HG03175 (cell line): ENCODE measurements around the gene RTCA.
"Not testable (repeated sequence)": the region's sequence is repeated elsewhere in the genome, so short reads cannot be mapped to it uniquely, and the experiment has no call there.

Experiments
- ATAC-seq: cut with Tn5 transposase; IDR thresholded peaks from one replicate; pipeline ENCODE4 v1.9.1; 2021; ENCODE audit warnings: mild to moderate bottlenecking, moderate library complexity; ENCODE audit not compliant: unreplicated experiment

The RTCA gene

DNA sequence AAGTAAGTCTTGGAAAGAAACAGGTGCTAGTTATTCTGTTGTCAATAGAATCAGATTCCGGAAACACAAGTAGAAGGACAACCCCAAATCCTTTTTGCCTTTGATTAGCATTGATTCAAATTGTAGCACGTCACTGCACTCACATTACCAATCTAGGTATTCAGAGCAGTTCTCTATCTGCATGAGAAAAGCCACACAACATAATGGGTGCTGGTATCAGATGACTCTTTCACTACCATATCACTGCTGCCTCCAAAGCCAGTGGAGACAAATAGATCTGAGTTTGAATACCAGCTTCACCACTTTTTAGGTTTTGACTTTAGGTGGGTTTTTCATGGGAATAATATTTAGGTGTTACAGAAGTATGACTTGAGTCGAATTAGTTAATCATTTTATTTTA is 38.9 kb downstream of the RTCA start:
- ATAC-seq: no peak

DNA sequence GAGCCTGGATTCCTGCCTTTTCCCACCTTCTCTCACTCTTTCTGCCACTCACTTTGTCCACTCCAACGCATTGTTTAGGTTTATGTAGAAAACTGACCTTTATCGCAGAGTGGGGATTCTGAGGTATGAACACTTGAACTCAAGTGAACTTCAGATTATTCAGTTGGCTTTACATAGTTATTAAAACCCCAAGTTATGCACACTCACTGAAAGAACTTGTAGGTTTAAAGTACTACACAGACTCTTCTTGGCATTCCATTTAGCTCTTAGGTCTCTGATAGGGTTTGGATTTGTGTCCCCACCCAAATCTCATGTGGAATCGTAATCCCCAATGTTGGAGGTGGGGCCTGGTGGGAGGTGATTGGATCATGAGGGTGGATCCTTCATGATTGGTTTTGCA is 39.9 kb downstream of the RTCA start:
- no peak for ATAC-seq

DNA sequence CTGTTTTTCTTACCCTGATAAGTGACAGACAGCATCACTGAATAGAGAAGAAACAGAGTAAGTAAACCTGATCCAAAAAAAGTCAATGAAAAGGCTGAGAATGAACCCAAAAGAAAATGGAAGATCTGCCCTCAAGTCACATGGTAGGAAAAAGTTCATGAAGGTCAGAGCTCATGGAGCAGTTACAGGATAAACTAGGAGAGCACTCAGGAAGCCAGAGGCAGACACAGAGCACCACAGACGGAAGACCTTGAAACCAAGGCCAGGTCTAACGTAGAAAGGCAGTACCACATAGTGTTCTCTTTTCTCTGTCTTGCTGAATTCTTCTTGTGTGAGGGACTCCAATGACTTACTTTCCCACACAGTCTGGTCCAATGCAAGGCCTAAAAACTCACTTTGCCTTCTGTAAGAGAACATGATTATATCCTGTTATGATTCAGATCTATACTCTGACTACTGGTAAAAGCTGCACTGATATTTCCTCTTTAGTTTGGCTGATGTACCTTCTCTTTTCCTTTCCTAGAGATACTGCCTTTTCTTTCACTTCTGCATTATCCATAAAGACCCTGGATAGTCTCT is 40.8 kb downstream of the RTCA start:
- ATAC-seq: no peak

DNA sequence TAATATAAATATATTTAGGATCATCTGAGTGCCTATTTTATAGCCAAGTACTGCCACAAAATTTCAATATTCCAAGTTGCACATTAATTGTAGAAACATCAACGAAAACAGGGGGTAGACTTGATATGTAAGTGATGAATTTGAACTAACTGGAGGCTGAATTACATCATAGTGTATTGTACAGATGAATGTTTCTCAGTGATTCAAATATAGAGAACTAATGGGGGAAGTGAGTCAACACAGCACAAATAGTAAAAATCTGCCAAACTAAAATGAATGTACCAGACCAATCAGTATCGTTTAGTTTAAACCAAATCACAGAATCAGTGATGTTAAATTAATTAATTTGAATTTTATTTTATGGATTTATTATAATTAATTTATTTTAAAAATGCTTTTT is 42.8 kb downstream of the RTCA start:
- no peak for ATAC-seq

DNA sequence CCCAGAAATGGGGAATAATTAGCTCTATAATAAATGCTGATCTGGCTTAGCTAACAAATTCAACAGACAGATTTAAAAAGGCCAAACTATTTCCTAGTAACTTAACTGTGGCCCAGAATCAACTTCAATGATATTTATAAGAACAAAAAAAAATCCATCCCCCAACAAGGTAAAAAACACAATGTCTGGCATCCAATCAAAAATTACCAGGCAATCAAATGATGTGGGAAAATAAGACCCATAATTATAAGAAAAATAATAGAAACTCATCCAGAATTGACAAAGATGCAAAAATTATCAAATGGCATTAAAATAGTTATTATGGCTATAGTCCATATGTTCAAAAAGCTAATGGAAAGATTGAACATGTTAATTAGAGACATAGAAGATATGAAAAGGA is 43.8 kb downstream of the RTCA start:
- no peak for ATAC-seq

DNA sequence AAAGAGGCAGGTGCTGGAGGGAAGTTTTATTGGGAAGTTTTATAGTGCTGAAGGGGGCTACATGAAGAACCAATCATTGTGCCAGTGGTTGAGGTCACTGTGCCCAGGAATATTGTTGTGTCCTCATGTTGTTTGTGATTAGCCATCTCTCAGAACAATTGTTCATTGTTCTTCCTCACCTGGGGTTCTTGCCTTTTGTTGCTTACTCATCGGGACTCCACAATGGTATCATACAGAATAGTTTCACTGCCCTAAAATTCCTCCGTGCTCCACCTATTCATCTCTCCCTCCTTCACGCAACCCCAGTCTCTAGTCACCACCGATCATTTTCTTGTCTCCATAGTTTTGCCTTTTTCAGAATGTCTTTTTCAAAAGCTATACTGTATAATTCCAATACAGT is 47.4 kb downstream of the RTCA start:
- ATAC-seq: no peak

DNA sequence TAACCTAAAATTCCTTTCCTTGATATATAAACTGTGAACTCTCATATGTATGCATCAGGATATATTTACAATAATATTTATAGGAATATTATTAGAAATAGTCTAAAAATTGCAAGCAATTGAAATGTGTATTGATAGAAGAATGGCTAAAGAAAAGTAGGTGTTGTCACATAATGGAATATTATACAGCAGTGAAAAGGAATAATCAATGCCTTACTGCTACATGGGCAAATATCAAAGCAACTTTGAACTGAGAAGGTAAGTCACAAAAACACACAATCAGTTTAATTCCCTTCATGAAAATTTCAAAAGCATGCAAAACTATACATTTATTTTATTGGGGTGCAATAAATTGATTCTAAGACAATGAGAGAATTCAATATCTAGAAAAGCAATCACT is 50.6 kb downstream of the RTCA start:
- ATAC-seq: no peak

DNA sequence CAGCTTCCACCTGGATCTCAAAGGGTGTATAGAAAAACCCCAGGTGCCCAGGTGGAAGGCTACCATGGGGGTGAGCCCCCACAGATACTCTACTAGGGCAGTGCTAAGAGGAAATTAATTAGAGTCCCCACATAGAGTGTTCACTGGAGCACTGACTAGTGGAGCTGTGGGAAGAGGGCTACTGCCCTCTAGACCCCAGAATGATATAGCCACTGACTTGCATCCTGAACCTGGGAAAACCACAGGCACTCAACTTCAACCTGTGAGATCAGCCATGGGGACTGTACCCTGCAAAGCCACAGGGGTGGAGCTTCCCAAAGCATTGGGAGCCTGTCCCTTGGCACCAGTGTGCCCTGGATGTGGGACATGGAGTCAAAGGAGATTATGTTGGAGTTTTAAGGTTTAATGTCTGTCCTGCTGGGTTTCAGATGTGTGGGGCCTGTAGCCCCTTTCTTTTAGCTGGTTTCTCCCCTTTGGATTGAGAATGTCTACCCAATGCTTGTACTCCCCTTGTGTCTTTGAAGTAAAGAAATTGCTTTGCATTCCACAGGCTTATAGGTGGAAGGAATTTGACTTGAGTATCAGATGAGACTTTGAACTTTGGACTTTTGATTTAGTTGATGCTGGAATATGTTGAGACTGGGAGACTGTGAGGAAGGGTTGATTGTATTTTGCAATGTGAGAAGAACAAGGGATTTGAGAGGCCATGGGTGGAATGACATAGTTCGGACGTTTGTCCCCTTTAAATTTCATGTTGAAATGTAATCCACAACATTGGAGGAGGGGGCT is 54.5 kb downstream of the RTCA start:
- ATAC-seq: no peak

DNA sequence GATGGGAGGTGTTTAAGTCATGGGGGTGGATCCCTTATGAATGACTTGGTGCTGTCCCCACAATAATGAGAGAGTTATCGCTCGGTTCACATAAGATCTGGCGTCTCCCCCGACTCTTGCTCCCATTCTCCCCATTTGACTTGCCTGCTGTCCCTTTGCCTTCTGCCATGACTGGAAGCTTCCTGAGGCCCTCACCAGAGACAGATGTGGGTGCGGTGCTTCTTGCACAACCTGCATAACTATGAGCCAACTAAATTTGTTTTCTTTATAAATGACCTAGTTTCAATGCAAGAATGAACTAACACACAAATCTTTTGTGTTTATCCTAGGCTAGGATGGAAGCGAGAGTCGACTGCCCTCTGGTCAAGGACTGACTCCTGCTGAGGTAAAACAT is 55.1 kb downstream of the RTCA start:
- ATAC-seq: no peak

DNA sequence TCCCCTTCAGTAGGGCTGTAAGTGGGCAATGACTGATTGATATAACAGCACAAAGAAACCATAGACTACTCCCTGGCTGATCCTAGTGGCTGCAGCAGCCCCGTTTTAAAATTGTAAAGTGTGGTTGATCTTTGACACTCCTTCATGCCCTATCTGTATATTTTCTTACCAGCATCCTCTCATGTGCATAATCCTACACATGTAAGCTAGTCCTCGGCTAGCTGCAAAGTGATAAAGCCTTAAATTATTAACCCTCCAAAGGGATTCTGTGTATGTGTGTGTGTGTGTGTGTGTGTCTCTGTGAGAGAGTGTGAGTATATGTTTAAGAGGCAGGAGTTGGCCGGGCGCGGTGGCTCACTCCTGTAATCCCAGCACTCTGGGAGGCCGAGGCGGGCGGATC is 55.5 kb downstream of the RTCA start:
- ATAC-seq: no peak

DNA sequence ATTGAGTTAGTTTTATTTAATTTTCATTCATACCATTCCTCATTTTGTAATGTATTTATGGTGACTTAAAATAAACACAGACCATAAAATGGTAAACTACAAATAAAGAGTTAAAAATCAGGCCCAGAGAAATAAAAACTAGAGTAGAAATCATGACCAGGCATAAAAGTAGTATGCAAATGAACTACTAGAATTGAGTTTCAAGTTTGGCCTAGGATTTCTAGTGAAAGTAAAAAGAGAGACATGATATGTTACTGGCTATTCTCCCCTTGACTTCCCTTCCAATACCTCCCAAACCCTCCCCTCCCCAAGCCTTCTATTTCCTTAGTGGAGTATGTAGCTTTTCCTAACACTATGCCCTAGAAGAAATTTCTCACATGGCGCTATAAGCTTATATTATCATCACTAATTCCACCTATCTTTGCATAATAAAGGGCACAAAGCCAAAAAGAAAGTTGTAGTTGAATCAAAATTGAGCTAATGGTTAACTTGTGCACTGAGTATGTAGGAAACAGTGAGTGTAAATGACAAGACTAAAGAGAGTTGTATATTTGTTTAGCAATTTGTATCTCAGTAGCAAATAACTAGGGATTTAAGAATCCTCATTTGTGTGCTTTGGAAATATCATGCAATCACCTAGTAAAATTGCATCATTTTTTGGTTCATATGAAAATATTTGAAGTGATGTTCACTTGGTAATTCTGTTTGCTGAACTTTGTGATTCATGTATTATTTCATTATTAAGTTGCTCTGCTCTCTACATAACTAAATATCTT is 56.6 kb downstream of the RTCA start:
- ATAC-seq: peak; percentile 81

DNA sequence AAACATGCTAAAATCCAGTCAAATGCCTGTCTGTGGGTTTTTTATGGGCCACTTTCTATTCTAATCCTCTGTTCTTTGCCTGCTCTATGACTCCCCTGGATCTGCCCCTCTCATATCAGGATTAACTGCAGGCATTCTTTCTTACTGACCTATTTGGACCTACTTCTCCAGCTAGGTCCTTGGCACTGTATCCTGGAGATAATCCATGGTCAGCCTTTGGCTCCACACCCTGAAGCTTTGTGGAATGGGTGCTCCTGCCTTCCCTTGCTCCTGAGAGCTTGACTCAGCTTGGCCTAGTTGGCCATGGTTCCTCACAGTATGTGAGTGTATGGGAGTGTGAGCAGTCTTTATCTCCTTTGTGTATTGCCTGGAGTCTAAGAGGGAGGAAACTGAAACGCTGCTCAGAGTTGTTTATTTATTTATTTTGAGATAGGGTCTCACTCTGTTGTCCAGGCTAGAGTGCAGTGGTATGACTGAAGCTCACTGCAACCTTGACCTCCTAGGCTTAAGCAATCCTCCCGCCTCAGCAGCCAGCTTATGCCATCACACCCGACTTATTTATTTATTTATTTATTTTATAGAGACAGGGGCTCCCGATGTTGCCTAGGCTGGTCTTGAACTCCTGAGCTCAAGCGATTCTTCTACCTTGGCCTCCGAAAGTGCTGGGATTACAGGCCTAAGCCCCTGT is 57.5 kb downstream of the RTCA start:
- ATAC-seq: no peak

DNA sequence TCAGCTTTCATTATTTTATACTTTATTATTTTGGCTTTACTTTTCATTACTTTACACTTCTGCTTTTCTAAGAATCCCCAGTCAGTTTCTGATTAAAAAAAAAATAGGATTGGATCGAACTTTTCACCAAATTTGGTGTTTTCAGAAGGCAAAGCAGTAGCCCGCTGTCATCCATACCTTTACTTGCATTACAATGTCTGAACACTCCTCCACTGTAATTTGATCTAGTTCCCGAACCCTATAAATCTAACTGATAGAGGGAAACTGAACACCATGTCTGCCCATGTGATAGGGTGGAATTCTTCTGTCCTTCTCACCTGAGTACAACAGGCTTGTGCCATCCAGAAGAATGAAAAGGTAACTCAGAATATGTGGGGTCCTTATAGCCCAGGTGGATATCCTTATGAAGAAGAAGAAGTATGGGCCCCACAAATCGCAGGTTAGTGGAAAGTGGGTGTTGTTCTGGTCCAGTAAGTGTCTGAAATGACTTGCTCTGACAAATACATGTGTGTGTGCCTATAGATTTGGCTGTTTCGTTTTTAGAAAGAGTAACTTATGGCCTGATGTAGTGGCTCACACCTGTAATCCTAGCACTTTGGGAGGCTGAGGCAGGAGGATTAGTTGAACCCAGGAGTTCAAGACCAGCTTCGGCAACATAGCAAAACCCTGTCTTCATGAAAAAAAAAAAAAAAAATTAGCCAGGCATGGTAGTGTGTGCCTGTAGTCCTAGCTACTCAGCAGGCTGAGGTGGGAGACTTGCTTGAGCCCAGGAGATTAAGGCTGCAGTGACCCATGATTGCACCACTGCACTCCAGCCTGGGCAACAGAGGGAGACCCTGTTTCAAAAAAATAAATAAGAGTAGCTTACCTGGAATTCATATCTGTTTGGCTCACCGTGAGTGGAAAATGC is 59.7 kb downstream of the RTCA start:
- no peak for ATAC-seq

DNA sequence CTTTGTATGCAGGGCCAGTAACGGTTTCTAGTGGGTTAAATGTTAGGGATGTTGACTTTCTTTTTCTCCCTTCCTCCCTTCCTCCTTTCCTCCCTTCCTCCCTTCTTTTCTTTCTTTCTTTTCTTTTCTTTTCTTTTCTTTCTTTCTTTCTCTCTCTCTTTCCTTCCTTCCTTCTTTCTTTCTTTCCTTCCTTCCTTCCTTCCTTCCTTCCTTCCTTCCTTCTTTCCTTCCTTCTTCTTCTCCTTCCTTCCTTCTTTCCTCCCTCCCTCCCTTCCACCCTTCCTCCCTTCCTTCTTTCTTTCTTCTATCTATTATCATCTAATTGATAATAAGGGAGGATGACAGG is 60.3 kb downstream of the RTCA start:
- not testable (repeated sequence) for ATAC-seq

DNA sequence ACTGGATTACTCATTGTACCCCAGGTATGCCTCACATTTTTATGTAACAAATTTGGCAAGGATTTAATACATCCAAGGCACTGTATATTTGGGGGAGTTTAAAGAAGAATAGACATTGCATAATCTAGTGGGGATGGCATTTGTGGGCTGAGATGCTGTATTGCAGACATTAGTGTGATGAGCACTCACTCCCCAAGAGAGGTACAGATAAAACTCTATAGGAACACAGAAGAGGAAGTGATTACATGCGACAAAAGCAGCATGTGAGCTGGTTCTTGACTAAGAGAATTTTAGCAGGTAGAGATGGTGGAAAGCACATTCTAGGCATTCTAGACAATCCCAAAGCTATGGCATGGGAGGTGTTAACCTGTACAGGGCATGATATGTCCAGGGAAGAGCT is 62.1 kb downstream of the RTCA start:
- no peak for ATAC-seq

DNA sequence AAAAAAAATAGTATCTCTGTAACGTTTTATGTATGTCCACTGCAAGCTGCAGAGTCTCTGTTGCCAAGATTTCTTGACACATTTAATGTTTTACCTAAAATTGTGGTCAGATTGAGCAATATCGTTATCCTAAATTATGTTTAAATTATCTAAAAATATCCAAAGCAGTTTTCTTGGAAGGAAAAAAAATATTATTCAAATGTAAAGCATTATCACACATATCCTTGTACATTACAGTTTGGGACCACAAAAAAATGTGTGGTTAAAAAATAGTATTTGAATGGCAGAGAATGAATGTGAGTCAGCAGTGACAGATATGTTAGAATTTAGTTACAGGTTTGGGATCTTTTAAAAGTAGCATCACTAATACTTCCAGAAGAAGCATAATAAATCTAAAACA is 65.1 kb downstream of the RTCA start:
- ATAC-seq: not testable (repeated sequence)

DNA sequence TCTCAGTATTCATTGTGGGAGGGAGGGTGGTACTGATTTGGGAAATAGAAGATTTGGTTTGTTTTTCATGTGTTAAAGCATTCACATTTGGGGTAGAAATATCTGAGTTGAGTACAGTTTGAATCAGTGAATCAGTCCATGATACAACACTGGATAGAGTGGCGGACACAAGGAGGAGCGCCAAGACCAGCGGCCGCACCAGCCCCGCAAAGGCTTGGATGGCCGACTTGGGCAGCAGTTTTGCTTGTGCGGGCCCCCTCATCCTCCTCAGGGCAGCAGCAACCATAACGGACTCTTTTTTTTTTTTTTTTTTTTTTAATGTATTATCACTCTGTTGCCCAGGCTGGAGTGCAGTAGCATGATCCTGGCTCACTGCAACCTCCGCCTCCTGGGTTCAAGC is 66.3 kb downstream of the RTCA start:
- ATAC-seq: no peak

DNA sequence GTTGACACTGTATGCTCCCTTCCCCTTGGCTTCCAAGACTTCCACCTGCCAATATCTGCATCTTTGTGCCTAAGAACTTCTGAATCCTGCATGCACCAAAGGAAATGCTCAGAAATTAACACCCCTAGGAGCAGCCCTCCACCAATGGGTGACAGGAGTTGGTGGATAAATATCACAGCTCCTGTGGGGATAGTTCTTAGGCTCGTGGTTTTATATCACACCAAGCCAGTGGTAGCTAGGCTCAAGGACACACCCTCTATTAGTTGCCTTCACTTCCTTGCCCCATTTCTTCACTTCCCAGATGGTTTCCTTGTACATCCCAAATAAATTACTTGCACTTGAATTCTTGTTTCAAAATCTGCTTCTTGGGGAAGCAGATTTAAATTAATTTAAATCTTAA is 69.4 kb downstream of the RTCA start:
- ATAC-seq: no peak

DNA sequence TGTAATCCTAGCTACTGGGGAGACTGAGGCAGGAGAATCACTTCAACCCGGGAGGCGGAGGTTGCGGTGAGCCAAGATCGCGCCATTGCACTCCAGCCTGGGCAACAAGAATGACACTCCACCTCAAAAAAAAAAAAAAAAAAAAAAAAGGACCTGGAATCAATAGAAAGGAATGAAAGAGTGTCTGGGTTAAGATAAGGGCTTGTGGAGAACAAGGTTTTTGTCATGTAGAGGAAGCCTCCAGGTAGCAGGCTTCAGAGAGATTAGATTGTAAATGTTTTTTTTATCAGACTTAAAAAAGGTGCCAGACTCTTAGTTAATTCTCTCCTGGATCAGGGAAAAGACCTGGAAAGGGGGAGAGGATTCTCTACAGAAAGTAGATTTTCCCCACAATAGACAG is 71.9 kb downstream of the RTCA start:
- ATAC-seq: not testable (repeated sequence)

DNA sequence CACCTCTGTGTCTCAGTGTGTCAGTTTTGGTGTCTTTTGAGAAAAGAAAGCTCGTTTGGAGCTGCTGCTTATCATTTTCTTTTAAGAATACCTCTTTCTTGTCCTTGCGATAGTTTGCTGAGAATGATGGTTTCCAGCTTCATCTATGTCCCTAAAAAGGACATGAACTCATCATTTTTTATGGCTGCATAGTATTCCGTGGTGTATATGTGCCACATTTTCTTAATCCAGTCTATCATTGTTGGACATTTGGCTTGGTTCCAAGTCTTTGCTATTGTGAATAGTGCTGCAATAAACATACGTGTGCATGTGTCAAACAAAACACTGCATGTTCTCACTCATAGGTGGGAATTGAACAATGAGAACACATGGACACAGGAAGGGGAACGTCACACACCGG is 73.7 kb downstream of the RTCA start:
- ATAC-seq: not testable (repeated sequence)

DNA sequence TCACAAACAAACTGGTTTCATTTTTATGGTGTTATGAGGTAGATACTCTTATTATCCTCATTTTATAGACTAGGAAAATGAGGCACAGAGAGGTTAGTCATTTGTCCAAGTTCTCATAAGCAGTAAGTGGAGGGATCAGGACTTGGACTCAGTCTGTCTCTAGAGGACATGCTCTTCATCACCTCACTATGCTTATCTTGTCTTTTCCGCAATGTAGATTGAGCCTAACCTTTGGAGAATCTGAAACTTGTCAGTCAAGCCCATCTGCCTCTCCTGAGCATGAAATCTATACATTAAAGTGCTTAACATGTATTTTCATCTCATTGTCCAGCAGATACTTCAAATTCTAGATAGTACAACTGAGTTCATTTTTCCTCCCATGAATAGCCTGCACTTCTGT is 74.5 kb downstream of the RTCA start:
- no peak for ATAC-seq
